Kidney (tissue), 14 donors: Measurements from ENCODE around the gene PACSIN2. TPM values are rescaled to one million over a fixed set of nuclear protein-coding genes. Genes with fewer than 3 reads are reported as not detected.

Source experiments
- DNase-seq, 5 donors: peaks; one replicate each; pipeline ENCODE4 v3.0.0-alpha.2; 2013 to 2020
- FAIRE-seq: peaks from 2 replicates; lab custom pipeline; 2012; peaks lifted over from hg19 to GRCh38; lab: Jason Lieb, UNC
- H3K27ac ChIP-seq, 2 donors: one replicate each; pipeline ENCODE4 v1.7.0; 2013; ENCODE audit warnings: low read depth in 2 of 2, low read length in 2 of 2, inconsistent platforms in 1 of 2
- H3K27me3 ChIP-seq: one replicate; pipeline ENCODE4 v1.7.1; 2013; ENCODE audit warnings: low read length, inconsistent platforms; ENCODE audit not compliant: control insufficient read depth, insufficient read depth
- H3K36me3 ChIP-seq, 3 donors: one replicate each; pipeline versions ENCODE4 v1.7.0 to v1.7.1; 2013; ENCODE audit warnings: low read length in 3 of 3, control low read depth in 1 of 3, inconsistent platforms in 1 of 3; ENCODE audit not compliant: insufficient read depth in 3 of 3, control insufficient read depth in 2 of 3
- H3K4me1 ChIP-seq, 3 donors: one replicate each; pipeline versions ENCODE4 v1.7.0 to v1.7.1; 2013; ENCODE audit warnings: low read length in 3 of 3, inconsistent platforms in 1 of 3, low read depth in 1 of 3; ENCODE audit not compliant: control insufficient read depth in 2 of 3, insufficient read depth in 2 of 3
- H3K4me3 ChIP-seq, 3 donors: one replicate each; pipeline versions ENCODE4 v1.7.0 to v1.8.1; 2013; ENCODE audit warnings: low read length in 3 of 3, control low read depth in 1 of 3, inconsistent platforms in 1 of 3
- H3K9ac ChIP-seq, 3 donors: one replicate each; pipeline versions ENCODE4 v1.7.0 to v1.7.1; 2013; ENCODE audit warnings: low read length in 3 of 3, control low read depth in 1 of 3, inconsistent platforms in 1 of 3
- H3K9me3 ChIP-seq, 3 donors: one replicate each; pipeline versions ENCODE4 v1.7.0 to v1.7.1; 2013; ENCODE audit warnings: low read length in 3 of 3, control low read depth in 1 of 3, inconsistent platforms in 1 of 3; ENCODE audit not compliant: control insufficient read depth in 2 of 3, insufficient read depth in 1 of 3
- intact Hi-C: fragments of 100-400 bp; cut with DNase I; formaldehyde crosslinking; loops from one replicate; pipeline ENCODE4 v1.11.1; 2022
- polyA plus RNA-seq: library from polyadenylated mRNA; stranded (reverse); fragments of 350-450 nt; fragmentation: Illumina TruSeq; extraction: RNeasy Lipid Tissue Mini Kit (QIAGEN cat#74804); gene quantifications from one replicate; pipeline ENCODE4 v1.2.3, GENCODE V29; 2014; ENCODE audit warnings: low read depth, low replicate concordance; ENCODE audit not compliant: insufficient read depth
- total RNA-seq: library from RNA; stranded (reverse); fragmentation: NEBNext Ultra II Directional; extraction: Animal tissue kit (Norgen Biotek cat#: 25700); gene quantifications from one replicate; pipeline ENCODE4 v1.2.1, GENCODE V29; 2021
- TF ChIP-seq, protein P1 (sequence below): IDR thresholded peaks from 3 replicates; pipeline ENCODE4 v1.5.1; 2012; ENCODE audit warnings: mild to moderate bottlenecking, moderate library complexity, borderline replicate concordance; ENCODE audit not compliant: insufficient read depth; ENCODE audit errors: extremely low read depth
- donor health status: control.
- donor health status: control.
- donor health status: control.
- donor health status: control.
- donor health status: control.
- donor health status: DM: yes; HTN: yes; CAD: no.
- donor health status: Normal renal cell carcinoma (clear cell type).

PACSIN2 gene
- total and polyA plus RNA-seq, 2 donors from 2014 or later = 56.3 to 105 TPM

DNA sequence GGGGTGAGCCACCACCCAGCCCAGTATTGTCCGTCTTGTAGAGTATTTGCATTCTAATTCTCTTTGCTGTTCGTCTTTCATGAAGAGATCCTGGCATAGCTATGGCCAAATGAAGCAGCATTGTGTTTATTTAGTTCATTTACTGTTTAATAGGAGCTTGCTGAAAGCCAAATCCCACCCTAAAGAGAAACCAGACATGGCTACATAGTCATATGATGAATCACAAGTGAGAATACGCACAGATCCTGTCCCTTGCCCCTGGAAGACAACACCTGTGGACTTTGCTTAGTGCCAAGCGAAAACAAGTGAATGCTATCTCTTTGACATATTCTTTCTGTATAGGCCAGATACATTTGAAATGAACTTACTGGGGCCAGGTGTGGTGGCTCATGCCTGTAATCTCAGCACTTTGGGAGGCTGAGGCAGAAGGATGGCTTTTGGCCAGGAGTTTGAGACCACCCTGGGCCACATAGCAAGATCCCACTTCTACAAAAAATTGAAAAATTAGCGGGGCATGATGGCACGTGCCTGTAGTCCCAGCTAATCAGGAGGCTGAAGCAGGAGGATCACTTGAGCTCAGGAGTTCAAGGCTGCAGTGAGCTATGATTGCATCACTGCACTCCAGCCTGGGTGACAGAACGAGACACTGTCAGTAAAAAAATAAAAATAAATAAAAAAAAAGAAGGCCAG lies 152.8 kb downstream of the PACSIN2 start:
- TF ChIP-seq, protein P1, sequence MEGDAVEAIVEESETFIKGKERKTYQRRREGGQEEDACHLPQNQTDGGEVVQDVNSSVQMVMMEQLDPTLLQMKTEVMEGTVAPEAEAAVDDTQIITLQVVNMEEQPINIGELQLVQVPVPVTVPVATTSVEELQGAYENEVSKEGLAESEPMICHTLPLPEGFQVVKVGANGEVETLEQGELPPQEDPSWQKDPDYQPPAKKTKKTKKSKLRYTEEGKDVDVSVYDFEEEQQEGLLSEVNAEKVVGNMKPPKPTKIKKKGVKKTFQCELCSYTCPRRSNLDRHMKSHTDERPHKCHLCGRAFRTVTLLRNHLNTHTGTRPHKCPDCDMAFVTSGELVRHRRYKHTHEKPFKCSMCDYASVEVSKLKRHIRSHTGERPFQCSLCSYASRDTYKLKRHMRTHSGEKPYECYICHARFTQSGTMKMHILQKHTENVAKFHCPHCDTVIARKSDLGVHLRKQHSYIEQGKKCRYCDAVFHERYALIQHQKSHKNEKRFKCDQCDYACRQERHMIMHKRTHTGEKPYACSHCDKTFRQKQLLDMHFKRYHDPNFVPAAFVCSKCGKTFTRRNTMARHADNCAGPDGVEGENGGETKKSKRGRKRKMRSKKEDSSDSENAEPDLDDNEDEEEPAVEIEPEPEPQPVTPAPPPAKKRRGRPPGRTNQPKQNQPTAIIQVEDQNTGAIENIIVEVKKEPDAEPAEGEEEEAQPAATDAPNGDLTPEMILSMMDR = no peak
- Histone ChIP-seq H3K36me3 (no peaks in the 10 kb centered on the region), H3K9me3 (no peaks in the 10 kb centered on the region), H3K9ac (no peak overlapping the region), H3K4me1 (peaks cover 0 to 6% (median 3%) of the 10 kb centered on the region in 3 donors), H3K27ac (no peak overlapping the region), H3K4me3 (no peak overlapping the region), H3K27me3 (no peaks in the 10 kb centered on the region)
- FAIRE-seq (no peak), DNase-seq (no peak)
- intact Hi-C loops = loop anchor here (10.0 kb wide), 1 partner anchor 173 kb away; no protein-coding TSS in a partner anchor

DNA sequence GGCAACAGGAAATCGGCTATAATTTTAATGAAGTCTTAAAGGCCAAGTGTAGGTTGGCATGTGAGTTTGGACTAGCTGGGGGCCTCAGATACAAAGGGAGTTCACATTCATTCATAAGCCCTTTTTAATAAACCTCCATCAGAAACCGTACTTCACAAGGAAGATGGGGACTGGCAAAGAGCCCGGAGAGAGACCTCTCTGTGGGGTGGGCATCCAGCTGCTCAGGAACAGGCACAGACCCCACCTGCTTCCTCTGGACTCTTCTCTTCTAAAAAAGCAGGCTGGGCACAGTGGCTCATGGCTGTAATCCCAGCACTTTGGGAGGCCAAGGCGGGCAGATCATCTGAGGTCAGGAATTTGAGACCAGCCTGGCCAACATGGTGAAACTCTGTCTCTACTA lies 154.0 kb downstream of the PACSIN2 start:
- H3K36me3 ChIP-seq = no peaks in the 10 kb centered on the region
- H3K9me3 ChIP-seq = no peaks in the 10 kb centered on the region
- H3K4me3 ChIP-seq = no peak overlapping the region
- H3K27me3 ChIP-seq = no peaks in the 10 kb centered on the region
- no peak overlapping the region for H3K9ac ChIP-seq
- TF ChIP-seq, protein P1 = no peak
- intact Hi-C loops = loop anchor here (10.0 kb wide), 1 partner anchor 174 kb away; no protein-coding TSS in a partner anchor
- H3K4me1 ChIP-seq = peaks cover 0 to 6% (median 3%) of the 10 kb centered on the region in 3 donors
- peak overlapping the region; percentile 2 to 51 for H3K27ac ChIP-seq
- FAIRE-seq (no peak), DNase-seq (no peak)

DNA sequence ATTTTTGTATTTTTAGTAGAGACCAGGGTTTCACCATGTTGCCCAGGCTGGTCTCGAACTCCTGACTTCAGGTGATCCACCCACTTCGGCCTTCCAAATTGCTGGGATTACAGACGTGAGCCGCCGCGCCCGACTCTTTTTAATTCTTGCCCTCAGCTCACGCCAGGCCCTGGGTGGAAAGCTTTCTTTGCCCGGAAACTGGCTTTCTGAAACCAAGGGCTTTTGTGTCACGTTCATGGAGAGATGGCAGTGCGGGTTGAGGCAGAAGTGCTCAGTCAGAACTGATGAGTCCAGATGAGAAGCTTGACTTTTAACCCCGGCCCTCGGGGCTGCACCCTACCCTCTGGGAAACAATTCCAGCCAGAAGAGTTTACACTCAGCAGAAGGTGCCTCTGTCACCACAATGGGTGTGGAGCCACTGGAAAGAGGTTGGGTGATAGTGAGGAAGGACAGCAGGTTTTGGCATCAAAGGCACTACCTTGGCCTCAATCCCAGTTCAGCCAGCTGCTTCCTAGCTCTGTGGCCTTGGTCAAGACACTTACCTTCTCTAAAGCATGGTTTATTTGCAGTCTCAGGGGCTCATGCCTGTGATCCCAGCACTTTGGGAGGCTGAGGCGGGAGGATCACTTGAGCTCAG lies 157.0 kb downstream of the PACSIN2 start:
- no peak for FAIRE-seq
- peak in 1 of 5 donors; percentile 50 for DNase-seq
- H3K4me3 ChIP-seq = peak overlapping the region in 1 of 3 donors; percentile 48
- intact Hi-C loops = no loop called here
- H3K9ac ChIP-seq = no peak overlapping the region
- no peaks in the 10 kb centered on the region for H3K27me3 ChIP-seq
- peaks cover 0 to 9% (median 3%) of the 10 kb centered on the region in 3 donors for H3K4me1 ChIP-seq
- TF ChIP-seq, protein P1 = no peak
- no peak overlapping the region for H3K27ac ChIP-seq
- H3K9me3 ChIP-seq = no peaks in the 10 kb centered on the region
- H3K36me3 ChIP-seq = no peaks in the 10 kb centered on the region
